Keratinocyte (primary cell): ENCODE measurements around the gene RALGAPA2. TPM values are rescaled to one million over a fixed set of nuclear protein-coding genes. Genes with fewer than 3 reads are reported as not detected.
A peak's percentile ranks its signal among the peaks of the same experiment; 100 is the strongest.

ENCODE experiments used
- DNase-seq: peaks from one replicate; pipeline ENCODE4 v3.0.0-alpha.2; 2011; ENCODE audit warnings: low read depth, missing footprints, low spot score
- FAIRE-seq: peaks from 2 replicates; lab custom pipeline; 2011; peaks lifted over from hg19 to GRCh38; lab: Jason Lieb, UNC
- H2AFZ ChIP-seq: 2 replicates; pipeline ENCODE4 v1.6.0; 2012; ENCODE audit warnings: low read length, control low read depth, inconsistent platforms; ENCODE audit not compliant: control insufficient read depth
- H3K27ac ChIP-seq: 2 replicates; pipeline ENCODE4 v1.5.1; 2011; ENCODE audit warnings: low read length; ENCODE audit not compliant: control insufficient read depth, insufficient read depth
- H3K27me3 ChIP-seq: 3 replicates; pipeline ENCODE4 v1.6.0; 2011; ENCODE audit warnings: low read length; ENCODE audit not compliant: control insufficient read depth, insufficient read depth; ENCODE audit errors: extremely low read depth
- H3K36me3 ChIP-seq, 2 experiments: 2 replicates in 1 of 2; 3 replicates in 1 of 2; pipeline ENCODE4 v1.5.1; 2011; ENCODE audit warnings: low read length in 2 of 2, mild to moderate bottlenecking in 1 of 2; ENCODE audit not compliant: control insufficient read depth in 2 of 2, insufficient read depth in 2 of 2; ENCODE audit errors: extremely low read depth in 1 of 2
- H3K4me1 ChIP-seq: 3 replicates; pipeline ENCODE4 v1.5.1; 2011; ENCODE audit warnings: low read length; ENCODE audit not compliant: control insufficient read depth, insufficient read depth; ENCODE audit errors: extremely low read depth
- H3K4me2 ChIP-seq: 3 replicates; pipeline ENCODE4 v1.6.0; 2011; ENCODE audit warnings: low read depth, low read length; ENCODE audit not compliant: control insufficient read depth, insufficient read depth; ENCODE audit errors: extremely low read depth
- H3K4me3 ChIP-seq, 3 experiments: fragments of 200-600 bp in 1 of 3; sonication (generic) in 1 of 3; 2 replicates in 2 of 3; 3 replicates in 1 of 3; pipeline ENCODE4 v1.5.1; 2011 to 2016; ENCODE audit warnings: low read length in 3 of 3, mild to moderate bottlenecking in 3 of 3, control low read depth in 2 of 3, inconsistent platforms in 1 of 3, low read depth in 1 of 3, mixed read lengths in 1 of 3, mixed run types in 1 of 3, moderate library complexity in 1 of 3; ENCODE audit not compliant: control insufficient read depth in 2 of 3, insufficient read depth in 2 of 3; ENCODE audit errors: extremely low read depth in 1 of 3
- H3K79me2 ChIP-seq: 2 replicates; pipeline ENCODE4 v1.6.0; 2012; ENCODE audit warnings: low read length; ENCODE audit not compliant: control insufficient read depth, insufficient read depth
- H3K9ac ChIP-seq: 3 replicates; pipeline ENCODE4 v1.6.0; 2011; ENCODE audit warnings: low read length; ENCODE audit not compliant: control insufficient read depth, insufficient read depth; ENCODE audit errors: extremely low read depth
- H3K9me1 ChIP-seq: 3 replicates; pipeline ENCODE4 v1.6.0; 2011; ENCODE audit warnings: low read length; ENCODE audit not compliant: control insufficient read depth, insufficient read depth; ENCODE audit errors: extremely low read depth
- H3K9me3 ChIP-seq: 2 replicates; pipeline ENCODE4 v1.5.1; 2012; ENCODE audit warnings: low read depth, low read length; ENCODE audit not compliant: control insufficient read depth
- H4K20me1 ChIP-seq: 3 replicates; pipeline ENCODE4 v1.6.0; 2011; ENCODE audit warnings: low read length; ENCODE audit not compliant: control insufficient read depth, insufficient read depth; ENCODE audit errors: extremely low read depth
- CTCF ChIP-seq, 3 experiments: IDR thresholded peaks in 1 of 3; conservative IDR thresholded peaks in 1 of 3; optimal IDR thresholded peaks in 1 of 3; 2 replicates in 2 of 3; 3 replicates in 1 of 3; pipeline versions ENCODE3 to v1.5.1; 2011; ENCODE audit warnings: low read length in 3 of 3, mild to moderate bottlenecking in 3 of 3, moderate library complexity in 2 of 3, control low read depth in 1 of 3, inconsistent platforms in 1 of 3; ENCODE audit not compliant: insufficient read depth in 2 of 3; ENCODE audit errors: extremely low read depth in 1 of 3
- EZH2 ChIP-seq: IDR thresholded peaks from one replicate; pipeline ENCODE4 v1.6.1; 2012; ENCODE audit warnings: inconsistent platforms, mild to moderate bottlenecking, low read length, moderate library complexity
- dilution Hi-C: fragments of 300-500 bp; cut with MboI; formaldehyde crosslinking; loops from one replicate; pipeline ENCODE4 v1.7.0; 2020; ENCODE audit warnings: low sequenced_read_pairs; ENCODE audit not compliant: extremely low pct_ligation_motif_present
- polyA plus RNA-seq, 5 experiments: library from polyadenylated mRNA; depleted of rRNA in 3 of 5; stranded (reverse) in 3 of 5; stranded (forward) in 1 of 5; unstranded in 1 of 5; fragments of >200 nt; gene quantifications; 1 replicate in 1 of 5; 2 replicates in 3 of 5; 3 replicates in 1 of 5; pipeline versions ENCODE4 v1.2.1 to v1.2.3, GENCODE V29; 2011 to 2012; ENCODE audit warnings: missing spikeins in 2 of 5, low read depth in 1 of 5, low replicate concordance in 1 of 5

The RALGAPA2 gene
- polyA plus RNA-seq, 1 donor (not counting 4 experiments of a cell fraction or from before 2014, with no cell fraction given), result 3.2 TPM

- no peak for FAIRE-seq
- Histone ChIP-seq H3K36me3 (no peaks in the 10 kb centered on the region), H3K79me2 (no peaks in the 10 kb centered on the region), H3K9me3 (no peaks in the 10 kb centered on the region), H3K27ac (no peak overlapping the region), H3K4me3 (no peak overlapping the region), H2AFZ (no peak overlapping the region), H3K9me1 (no peaks in the 10 kb centered on the region), H3K9ac (no peak overlapping the region), H3K4me1 (no peaks in the 10 kb centered on the region), H3K4me2 (peak overlapping the region; percentile 32), H4K20me1 (no peaks in the 10 kb centered on the region), H3K27me3 (peaks cover 93% of the 10 kb centered on the region)
- dilution Hi-C loops, result no loop called here
- TF ChIP-seq EZH2, result peak; percentile 95
- TF ChIP-seq CTCF (optimal IDR thresholded peaks at IDR 0.05 in 1 of 3, IDR thresholded peaks at IDR 0.05 in 1 of 3, conservative IDR thresholded peaks at IDR 0.05 in 1 of 3; ENCODE audit: extremely low read depth in 1 of 3, insufficient read depth in 2 of 3, low read length in 3 of 3), result no peak
- no peak for DNase-seq
Observed at GRCh38 chr20:20366876-20367574, 345.4 kb downstream of the RALGAPA2 start.

GRCh38 chr20:20366551-20366875 lies 345.9 kb downstream of the RALGAPA2 start:
- H3K27me3 ChIP-seq, result peaks cover 94% of the 10 kb centered on the region
- H4K20me1 ChIP-seq, result no peaks in the 10 kb centered on the region
- no peaks in the 10 kb centered on the region for H3K9me3 ChIP-seq
- no peaks in the 10 kb centered on the region for H3K9me1 ChIP-seq
- no peaks in the 10 kb centered on the region for H3K4me1 ChIP-seq
- no peaks in the 10 kb centered on the region for H3K79me2 ChIP-seq
- DNase-seq (no peak), FAIRE-seq (no peak)
- H3K4me3 ChIP-seq, result no peak overlapping the region
- no peak overlapping the region for H3K9ac ChIP-seq
- H3K4me2 ChIP-seq, result no peak overlapping the region
- TF ChIP-seq CTCF (optimal IDR thresholded peaks at IDR 0.05 in 1 of 3, IDR thresholded peaks at IDR 0.05 in 1 of 3, conservative IDR thresholded peaks at IDR 0.05 in 1 of 3; ENCODE audit: extremely low read depth in 1 of 3, insufficient read depth in 2 of 3, low read length in 3 of 3) (no peak), EZH2 (no peak)
- dilution Hi-C loops, result no loop called here
- H2AFZ ChIP-seq, result no peak overlapping the region
- no peaks in the 10 kb centered on the region for H3K36me3 ChIP-seq
- H3K27ac ChIP-seq, result no peak overlapping the region
